K562 (cell line): Measurements from ENCODE around the gene SYT7. TPM values are rescaled to one million over a fixed set of nuclear protein-coding genes. Genes with fewer than 3 reads are reported as not detected.

Experiments
- ATAC-seq: fragments of 200-7000 bp; cut with Tn5 transposase; 3 replicates; pipeline ENCODE4 v1.9.1; 2020; ENCODE audit warnings: moderate library complexity
- BruUV-seq: library from RNA; stranded (reverse); fragments of 400-500 nt; replicated peaks from 2 replicates; lab custom pipeline; 2021; lab: Mats Ljungman, UMichigan
- CTCF ChIA-PET: fragments of 300-600 bp; formaldehyde crosslinking; extraction: SDS; loops from one replicate; lab custom pipeline; 2021; ENCODE audit warnings: low intra/inter-chr PET ratio; lab: Yijun Ruan, JAX
- POLR2A ChIA-PET: fragments of 300-600, 350-650 bp; sonication (Branson Sonifier 250); formaldehyde crosslinking; extraction: SDS; loops from one replicate; lab custom pipeline; 2021; ENCODE audit warnings: antibody characterized with exemption, inconsistent platforms; lab: Yijun Ruan, JAX
- DNase-seq, 4 experiments: peaks; one replicate each; pipeline versions ENCODE4 v3.0.0 to v3.0.0-alpha.2; 2011 to 2018; ENCODE audit warnings: low spot score in 3 of 4, mixed read lengths in 3 of 4; ENCODE audit errors: extremely low read depth in 1 of 4
- FAIRE-seq: peaks from 2 replicates; lab custom pipeline; 2011; peaks lifted over from hg19 to GRCh38; lab: Jason Lieb, UNC
- H2AFZ ChIP-seq: 2 replicates; pipeline ENCODE4 v1.6.0; 2011; ENCODE audit warnings: low read depth, low read length, control low read depth, inconsistent platforms
- H3K27ac ChIP-seq: fragments of 200-600 bp; 3 replicates; pipeline ENCODE4 v1.8.0; 2011; ENCODE audit warnings: low read depth, mild to moderate bottlenecking, control low read depth, inconsistent platforms, low read length, moderate library complexity, mixed read lengths; ENCODE audit errors: extremely low read depth
- H3K27me3 ChIP-seq, 2 experiments: fragments of 300-600 bp in 1 of 2; 2 replicates in 1 of 2; 3 replicates in 1 of 2; pipeline versions ENCODE4 v1.6.0 to v1.8.0; 2011; ENCODE audit warnings: inconsistent platforms in 2 of 2, low read length in 2 of 2, mild to moderate bottlenecking in 1 of 2, mixed read lengths in 1 of 2, moderate library complexity in 1 of 2; ENCODE audit not compliant: control insufficient read depth in 2 of 2, insufficient read depth in 2 of 2
- H3K36me3 ChIP-seq: fragments of 300-600 bp; 3 replicates; pipeline ENCODE4 v1.8.0; 2011; ENCODE audit warnings: mild to moderate bottlenecking, low read length, inconsistent platforms; ENCODE audit not compliant: control insufficient read depth, insufficient read depth
- H3K4me1 ChIP-seq, 2 experiments: fragments of 200-600 bp in 1 of 2; replicated peaks in 1 of 2; 2 replicates in 1 of 2; 3 replicates in 1 of 2; pipeline versions ENCODE4 v1.5.1 to v1.8.0; 2011; ENCODE audit warnings: inconsistent platforms in 2 of 2, low read length in 2 of 2, mild to moderate bottlenecking in 1 of 2, mixed read lengths in 1 of 2, moderate library complexity in 1 of 2; ENCODE audit not compliant: control insufficient read depth in 2 of 2, insufficient read depth in 2 of 2
- H3K4me2 ChIP-seq: 2 replicates; pipeline ENCODE4 v1.6.1; 2011; ENCODE audit warnings: low read length, control low read depth, inconsistent platforms, mixed read lengths; ENCODE audit not compliant: insufficient read depth
- H3K4me3 ChIP-seq: fragments of 200-600 bp; sonication (generic), shearing (Covaris generic); 2 replicates; pipeline ENCODE4 v1.5.1; 2016; ENCODE audit warnings: control low read depth, inconsistent platforms
- H3K79me2 ChIP-seq: fragments of 200-600 bp; 3 replicates; pipeline ENCODE4 v1.8.0; 2011; ENCODE audit warnings: low read length, inconsistent platforms; ENCODE audit not compliant: control insufficient read depth, insufficient read depth
- H3K9ac ChIP-seq, 2 experiments: 2 replicates each; pipeline versions ENCODE4 v1.6.0 to v1.6.1; 2011; ENCODE audit warnings: low read depth in 2 of 2, low read length in 2 of 2, control low read depth in 1 of 2, inconsistent platforms in 1 of 2, mild to moderate bottlenecking in 1 of 2, mixed read lengths in 1 of 2; ENCODE audit not compliant: insufficient read depth in 1 of 2
- H3K9me1 ChIP-seq: one replicate; pipeline ENCODE4 v1.6.0; 2011; ENCODE audit warnings: inconsistent platforms, mild to moderate bottlenecking, low read length, moderate library complexity; ENCODE audit not compliant: control insufficient read depth, insufficient read depth
- H3K9me3 ChIP-seq: replicated peaks from 2 replicates; pipeline ENCODE4 v1.5.1; 2011; ENCODE audit warnings: low read depth, low read length, inconsistent platforms; ENCODE audit not compliant: control insufficient read depth, insufficient read depth
- H4K20me1 ChIP-seq: replicated peaks from 2 replicates; pipeline ENCODE4 v1.6.1; 2011; ENCODE audit warnings: low read length, inconsistent platforms, mixed read lengths; ENCODE audit not compliant: control insufficient read depth, insufficient read depth
- ARID1B ChIP-seq: fragments of 450-650 bp; IDR thresholded peaks from 2 replicates; pipeline ENCODE4 v1.6.1; 2016; ENCODE audit warnings: antibody characterized with exemption, mild to moderate bottlenecking, inconsistent platforms
- BCL6 ChIP-seq: fragments of 250-450 bp; sonication (Bioruptor Pico); IDR thresholded peaks from 2 replicates; pipeline ENCODE4 v1.4.0; 2020
- CGGBP1 ChIP-seq: fragments of 250-450 bp; sonication (Bioruptor Pico); IDR thresholded peaks from 2 replicates; pipeline ENCODE4 v1.9.0; 2021; ENCODE audit warnings: mild to moderate bottlenecking
- CXXC5 ChIP-seq: fragments of 250-450 bp; sonication (Bioruptor Pico); IDR thresholded peaks from 2 replicates; pipeline ENCODE4 v1.8.0; 2022; ENCODE audit warnings: inconsistent platforms, mild to moderate bottlenecking, moderate library complexity
- MLX ChIP-seq, 2 experiments: fragments of 450-650 bp in 1 of 2; sonication (generic) in 1 of 2; formaldehyde crosslinking; conservative IDR thresholded peaks; 2 replicates each; pipeline versions ENCODE4 v1.4.0 to v1.8.1; 2020 to 2022; ENCODE audit warnings: mild to moderate bottlenecking in 1 of 2, missing genetic modification reagents in 1 of 2
- NRF1 ChIP-seq, 2 experiments: fragments of 450-650 bp; IDR thresholded peaks in 1 of 2; conservative IDR thresholded peaks in 1 of 2; 2 replicates each; pipeline ENCODE4 v1.6.1; 2014; ENCODE audit warnings: mild to moderate bottlenecking in 2 of 2
- POLR2G ChIP-seq: fragments of 200-400 bp; formaldehyde crosslinking; IDR thresholded peaks from 2 replicates; pipeline ENCODE4 v1.6.1; 2017; ENCODE audit warnings: low read depth, mild to moderate bottlenecking, antibody characterized with exemption, low read length, moderate library complexity
- RUNX1 ChIP-seq: sonication (generic); IDR thresholded peaks from 2 replicates; pipeline ENCODE4 v1.6.1; 2016; ENCODE audit warnings: antibody characterized with exemption, low read depth
- SLC30A9 ChIP-seq: fragments of 250-450 bp; sonication (Bioruptor Pico); IDR thresholded peaks from 2 replicates; pipeline ENCODE4 v1.8.0; 2022; ENCODE audit warnings: mild to moderate bottlenecking, moderate library complexity
- TEAD4 ChIP-seq, 2 experiments: sonication (generic) in 1 of 2; formaldehyde crosslinking in 1 of 2; IDR thresholded peaks; 2 replicates each; pipeline versions ENCODE4 v1.6.1 to v1.8.0; 2012 to 2022; ENCODE audit warnings: borderline replicate concordance in 1 of 2, inconsistent platforms in 1 of 2, low read length in 1 of 2, mild to moderate bottlenecking in 1 of 2, missing genetic modification reagents in 1 of 2
- TOE1 ChIP-seq, 2 experiments: fragments of 450-650 bp in 1 of 2; sonication (generic) in 1 of 2; formaldehyde crosslinking in 1 of 2; IDR thresholded peaks; 2 replicates each; pipeline versions ENCODE4 v1.7.1 to v1.8.0; 2016 to 2022; ENCODE audit warnings: borderline replicate concordance in 2 of 2, mild to moderate bottlenecking in 2 of 2, antibody characterized with exemption in 1 of 2, inconsistent platforms in 1 of 2, low read depth in 1 of 2, missing genetic modification reagents in 1 of 2, moderate library complexity in 1 of 2
- USF2 ChIP-seq: sonication (generic); formaldehyde crosslinking; IDR thresholded peaks from 2 replicates; pipeline ENCODE4 v1.5.0; 2020; ENCODE audit warnings: missing genetic modification reagents
- ZBTB12 ChIP-seq: fragments of 250-450 bp; sonication (Bioruptor Pico); IDR thresholded peaks from 2 replicates; pipeline ENCODE4 v1.4.0; 2020
- ZNF324 ChIP-seq: fragments of 250-450 bp; sonication (Bioruptor Pico); IDR thresholded peaks from 2 replicates; pipeline ENCODE4 v1.4.0; 2020; ENCODE audit warnings: mild to moderate bottlenecking
- ZNF766 ChIP-seq: fragments of 200-800 bp; sonication (Bioruptor generic); conservative IDR thresholded peaks from 2 replicates; pipeline ENCODE4 v1.6.1; 2016; ENCODE audit warnings: missing genetic modification characterization, missing compliant biosample characterization
- WGBS: fragments of 100-300 bp; shearing (Covaris generic); methylation state at CpG from one replicate; pipeline ENCODE4 v1.1.6; 2016; ENCODE audit warnings: low coverage, mixed read lengths; ENCODE audit not compliant: insufficient coverage; ENCODE audit errors: missing lambda C conversion rate; 5-methylcytosine and 5-hydroxymethylcytosine counted together
- in situ Hi-C: fragments of 300-500 bp; cut with MboI; formaldehyde crosslinking; loops from 4 replicates; pipeline ENCODE4 v1.15.0; 2018; ENCODE audit warnings: inconsistent platforms, mixed read lengths
- intact Hi-C: fragments of 100-400 bp; cut with micrococcal nuclease; formaldehyde crosslinking; loops from 2 replicates; pipeline ENCODE4 v1.14.2; 2022
- polyA plus RNA-seq, 8 experiments: library from polyadenylated mRNA; depleted of rRNA in 4 of 8; stranded (reverse) in 5 of 8; unstranded in 3 of 8; fragments of >200 nt; fragmentation: Nextera tagmentation in 2 of 8; fragmentation: Illumina TruSeq in 1 of 8; extraction: Ambion mirVana in 2 of 8; extraction: Trizol in 1 of 8; gene quantifications; 2 replicates each; pipeline versions ENCODE4 v1.2.1 to v1.2.3, GENCODE V29; 2011 to 2014; ENCODE audit warnings: inconsistent platforms in 1 of 8, missing spikeins in 1 of 8
- total RNA-seq, 7 experiments: library from RNA; depleted of rRNA in 6 of 7; stranded (reverse); fragments of >200 nt in 6 of 7; fragmentation: Illumina TruSeq in 2 of 7; extraction: Trizol in 2 of 7; gene quantifications; 2 replicates each; pipeline versions ENCODE4 v1.2.1 to v1.2.3, GENCODE V29; 2011 to 2021; ENCODE audit warnings: low replicate concordance in 1 of 7

SYT7 gene
- total and polyA plus RNA-seq, 9 of the 15 experiments (the other 6 are each of a cell fraction or from before 2014, with no cell fraction given), result 0.01 to 0.51 (median 0.16) TPM; not detected in 1

GRCh38 chr11:61587541-61587941, 6.7 kb upstream of the SYT7 start (continued):
- TF ChIP-seq TEAD4 (IDR thresholded peaks at IDR 0.05; ENCODE audit: low read length) (peak; percentile 37; the same call in 1 of the 2 replicates), TEAD4 (CRISPR knock-in tag; IDR thresholded peaks at IDR 0.05; ENCODE audit: borderline replicate concordance) (no peak), NRF1 (conservative IDR thresholded peaks at IDR 0.05 in 1 of 2, IDR thresholded peaks at IDR 0.05 in 1 of 2) (peak; percentile 74 to 78), ZNF324 (CRISPR knock-in tag) (no peak)

GRCh38 chr11:61586792-61587430, 6.0 kb upstream of the SYT7 start:
- 9% methylated on average over 12 of the region's 13 CpGs for WGBS
- Histone ChIP-seq H3K9me1 (peaks cover 3% of the 10 kb centered on the region), H4K20me1 (peaks cover 18% of the 10 kb centered on the region), H2AFZ (no peak overlapping the region), H3K79me2 (no peaks in the 10 kb centered on the region), H3K27ac (no peak overlapping the region), H3K4me2 (no peak overlapping the region), H3K9me3 (no peaks in the 10 kb centered on the region), H3K27me3 (peaks cover 19 to 72% of the 10 kb centered on the region in 2 experiments), H3K4me1 (peaks cover 3 to 20% of the 10 kb centered on the region in 2 experiments; a peak in 4 of 5 replicates), H3K4me3 (no peak overlapping the region), H3K36me3 (no peaks in the 10 kb centered on the region), H3K9ac (no peak overlapping the region)
- DNase-seq (no peak), FAIRE-seq (no peak), ATAC-seq (no peak)
- BruUV-seq, result no TSS peak
- ChIA-PET CTCF (no interaction called here), POLR2A (interaction anchor here (0.5 to 1.4 kb wide), 4 partner anchors 9 to 27 kb away, joined by 3 to 4 read pairs (median 4); no protein-coding TSS in a partner anchor)
- intact Hi-C loops (no loop called here), in situ Hi-C loops (no loop called here)
- TF ChIP-seq CXXC5 (CRISPR knock-in tag) (no peak), ARID1B (no peak), CGGBP1 (CRISPR knock-in tag) (no peak), RUNX1 (no peak), TOE1 (IDR thresholded peaks at IDR 0.05; ENCODE audit: borderline replicate concordance) (no peak), TOE1 (CRISPR knock-in tag; IDR thresholded peaks at IDR 0.05; ENCODE audit: borderline replicate concordance, low read depth) (no peak), MLX (CRISPR knock-in tag; conservative IDR thresholded peaks at IDR 0.05) (no peak), ZNF766 (CRISPR knock-in tag) (no peak), USF2 (CRISPR knock-in tag) (no peak), POLR2G (no peak), BCL6 (CRISPR knock-in tag) (no peak), SLC30A9 (CRISPR knock-in tag) (no peak), ZBTB12 (no peak)
